Frontal cortex (tissue), 4 donors: ENCODE measurements around the gene SYNGR4. TPM values are rescaled to one million over a fixed set of nuclear protein-coding genes. Genes with fewer than 3 reads are reported as not detected.

Source experiments
- DNase-seq, 2 donors: peaks; one replicate each; pipeline ENCODE4 v3.0.0; 2012; ENCODE audit warnings: low spot score in 2 of 2
- FAIRE-seq: peaks from 2 replicates; lab custom pipeline; 2012; peaks lifted over from hg19 to GRCh38; lab: Jason Lieb, UNC
- total RNA-seq: library from RNA; depleted of rRNA; stranded (reverse); fragments of >200 nt; gene quantifications from one replicate; pipeline ENCODE4 v1.2.3, GENCODE V29; 2014
- donor health status: control.
- donor health status: control.
- donor health status: control.

Gene SYNGR4
- total RNA-seq, 1 donor from 2014 or later, result not detected

GRCh38 chr19:48394331-48395169 is 30.4 kb downstream of the SYNGR4 start:
- DNase-seq, result no peak
- no peak for FAIRE-seq

GRCh38 chr19:48395170-48395455 is 30.9 kb downstream of the SYNGR4 start:
- DNase-seq (no peak), FAIRE-seq (no peak)

GRCh38 chr19:48395499-48395898 is 31.3 kb downstream of the SYNGR4 start:
- DNase-seq (no peak), FAIRE-seq (no peak)

DNA sequence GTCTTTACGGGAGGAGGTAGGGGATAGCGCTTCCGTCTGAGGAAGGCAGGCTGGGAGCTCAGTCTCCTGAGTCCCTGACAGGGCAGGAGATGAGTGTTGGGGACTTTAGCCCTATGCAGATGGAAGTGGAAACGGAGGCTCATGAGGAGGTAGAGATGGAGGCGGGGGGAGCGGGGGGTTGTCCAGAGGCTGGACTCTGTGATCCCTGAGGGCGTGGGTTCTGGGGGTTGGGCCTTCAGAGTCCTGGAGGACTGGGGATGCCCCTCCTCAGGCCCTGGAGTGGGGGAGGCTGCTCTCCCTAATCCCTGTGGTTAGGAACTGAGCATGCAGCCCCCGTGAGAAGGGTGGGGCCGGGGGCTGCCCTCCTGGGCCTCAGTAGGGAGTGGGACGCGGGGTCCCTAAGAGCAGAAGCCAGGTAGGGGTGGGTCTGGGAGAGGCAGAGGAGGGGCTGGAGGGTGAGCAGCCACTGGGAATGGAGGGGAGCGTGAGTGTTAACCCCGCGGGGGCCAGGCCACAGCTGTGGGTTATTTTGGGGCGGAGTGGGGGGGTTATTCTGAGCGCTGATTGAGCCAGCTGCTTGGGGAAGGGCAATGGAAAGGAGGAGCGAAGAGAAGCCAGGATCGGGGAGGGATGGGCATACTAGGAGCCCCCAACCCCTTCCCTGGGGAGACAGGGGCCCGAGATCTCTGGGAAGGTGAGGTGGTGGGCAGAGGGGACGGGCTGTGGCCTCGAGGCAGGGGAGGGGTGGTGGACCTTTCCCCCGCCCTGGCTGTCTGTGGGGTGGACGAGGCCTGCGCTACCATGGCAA is 32.1 kb downstream of the SYNGR4 start:
- FAIRE-seq (no peak), DNase-seq (no peak)

GRCh38 chr19:48396824-48397176 is 32.6 kb downstream of the SYNGR4 start:
- FAIRE-seq (no peak), DNase-seq (no peak)

- no peak for FAIRE-seq
- DNase-seq, result no peak
These were observed 33.3 kb downstream of the SYNGR4 start for GRCh38 chr19:48397263-48398101.

DNA sequence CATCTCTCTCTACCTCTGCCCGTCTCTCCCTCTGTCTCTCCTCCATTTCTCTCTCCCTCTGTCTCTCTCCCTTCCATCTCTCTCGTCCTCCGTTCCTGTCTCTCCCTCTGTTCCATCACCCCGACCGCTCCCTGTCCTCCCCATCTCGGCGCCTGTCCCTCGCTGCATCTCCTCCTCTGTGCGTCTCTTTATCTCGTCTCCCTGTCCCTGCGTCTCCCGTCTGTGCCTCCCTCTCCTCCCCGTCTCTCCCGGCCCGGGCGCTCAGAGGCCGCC is 33.9 kb downstream of the SYNGR4 start:
- no peak for FAIRE-seq

GRCh38 chr19:48398375-48399235 is 34.4 kb downstream of the SYNGR4 start:
- DNase-seq (peak; percentile 71 to 77), FAIRE-seq (no peak)

More for the DNA sequence above, 33.9 kb downstream of the SYNGR4 start:
- DNase-seq, result no peak

- FAIRE-seq (no peak), DNase-seq (no peak)
These were observed 36.0 kb downstream of the SYNGR4 start for GRCh38 chr19:48400018-48400742.

DNA sequence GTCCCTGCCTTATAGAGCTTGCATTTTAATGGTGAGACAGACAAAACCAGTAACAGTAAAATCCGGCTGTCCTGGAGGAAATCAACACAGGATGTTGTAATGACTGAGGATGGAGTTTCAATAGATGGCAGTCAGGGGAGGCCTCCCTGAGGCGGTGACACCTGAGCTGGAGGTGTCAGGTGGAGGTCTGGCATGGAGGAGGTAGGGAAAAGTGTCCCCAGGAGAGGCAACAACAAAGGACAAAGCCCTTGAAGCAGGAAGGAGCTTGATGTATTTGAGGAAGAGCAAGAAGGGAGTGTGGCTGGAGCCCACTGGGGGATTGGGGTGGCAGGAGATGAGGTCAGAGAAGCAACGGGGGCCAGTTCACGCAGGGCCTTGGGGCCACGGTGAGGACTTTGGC is 37.1 kb downstream of the SYNGR4 start:
- DNase-seq (no peak), FAIRE-seq (no peak)

- DNase-seq (peak; percentile 61 to 67), FAIRE-seq (no peak)
These were observed 39.4 kb downstream of the SYNGR4 start for GRCh38 chr19:48403606-48404005.

GRCh38 chr19:48405010-48405659 is 41.0 kb downstream of the SYNGR4 start:
- FAIRE-seq, result no peak

DNA sequence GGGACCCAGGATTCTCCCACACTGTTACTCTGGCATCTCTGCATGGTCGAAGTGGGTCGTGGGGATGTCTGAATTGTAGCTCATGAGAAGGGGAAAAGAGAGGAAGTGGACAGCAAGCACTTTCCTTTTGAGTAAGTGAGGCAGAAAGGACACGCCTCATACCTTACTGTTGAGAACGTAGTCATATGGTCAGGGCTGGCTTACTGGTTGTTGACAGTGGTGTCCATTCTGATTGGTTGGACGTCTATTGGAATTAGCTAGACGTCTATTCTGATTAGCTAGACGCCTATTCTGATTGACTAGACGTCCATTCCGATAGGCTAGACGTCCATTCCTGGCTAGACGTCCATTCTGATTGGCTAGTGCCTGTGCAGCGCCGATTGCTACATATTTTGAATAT is 41.7 kb downstream of the SYNGR4 start:
- FAIRE-seq, result no peak
- DNase-seq, result no peak

More at GRCh38 chr19:48405010-48405659, 41.0 kb downstream of the SYNGR4 start:
- no peak for DNase-seq

GRCh38 chr19:48413879-48414587 is 49.9 kb downstream of the SYNGR4 start:
- FAIRE-seq (no peak), DNase-seq (no peak)

DNA sequence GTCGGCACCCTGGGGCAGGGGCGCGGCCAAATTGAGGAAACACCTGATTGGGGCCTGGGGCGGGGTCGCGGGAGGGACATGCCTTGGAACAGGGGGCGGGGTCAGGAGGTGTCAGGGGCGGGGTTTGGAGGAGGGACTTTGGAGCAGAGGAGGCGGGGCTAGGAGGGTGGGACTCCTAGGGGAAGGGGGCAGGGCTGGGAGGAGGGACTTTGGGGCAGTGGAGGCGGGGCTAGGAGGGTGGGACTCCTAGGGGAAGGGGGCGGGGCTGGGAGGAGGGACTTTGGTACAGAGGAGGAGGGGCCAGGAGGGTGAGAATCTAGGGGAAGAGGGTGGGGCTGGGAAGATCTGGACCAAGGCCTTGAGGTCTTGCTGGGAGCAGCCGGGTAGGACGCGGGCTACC is 51.2 kb downstream of the SYNGR4 start:
- DNase-seq (no peak), FAIRE-seq (no peak)

GRCh38 chr19:48415806-48416221 is 51.6 kb downstream of the SYNGR4 start:
- FAIRE-seq (no peak), DNase-seq (no peak)

DNA sequence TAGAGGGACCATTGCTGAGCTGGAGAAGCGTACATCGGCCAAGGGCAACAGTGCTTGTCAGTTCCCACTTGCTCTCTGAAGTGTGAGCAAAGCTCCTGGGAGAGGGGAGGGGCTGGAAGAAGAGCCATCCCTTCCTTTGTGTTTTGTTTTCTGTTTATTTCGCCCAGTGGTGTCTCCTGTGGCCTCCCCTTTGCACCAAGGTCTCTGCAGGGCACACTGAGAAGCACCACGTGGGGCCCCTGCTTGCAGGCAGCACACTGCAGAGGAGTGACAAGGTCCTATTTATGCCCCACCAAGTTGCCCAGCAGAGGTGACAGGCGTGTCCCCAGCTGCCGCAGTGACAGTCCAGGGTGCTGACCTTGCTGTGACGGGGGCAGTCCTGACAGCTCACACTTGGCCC is 53.3 kb downstream of the SYNGR4 start:
- FAIRE-seq (no peak), DNase-seq (no peak)
